ACC112 (cell line): ENCODE measurements around the gene LYRM2.
"Not testable (repeated sequence)": the region's sequence is repeated elsewhere in the genome, so short reads cannot be mapped to it uniquely, and the experiment has no call there.

ENCODE experiments used
- H2AFZ ChIP-seq: fragments of 200-600 bp; sonication (generic); one replicate; pipeline ENCODE4 v1.6.0; 2017; ENCODE audit warnings: antibody characterized with exemption, low read length; ENCODE audit not compliant: unreplicated experiment
- H3K27ac ChIP-seq: fragments of 200-600 bp; sonication (generic); 2 replicates; pipeline ENCODE4 v1.5.1; 2014; ENCODE audit warnings: low read depth, mild to moderate bottlenecking, antibody characterized with exemption, low read length, moderate library complexity
- H3K27me3 ChIP-seq: fragments of 200-600 bp; sonication (generic); 2 replicates; pipeline ENCODE4 v1.6.1; 2014; ENCODE audit warnings: mild to moderate bottlenecking, antibody characterized with exemption, low read length, moderate library complexity, mixed read lengths; ENCODE audit not compliant: insufficient read depth
- H3K36me3 ChIP-seq: fragments of 200-600 bp; sonication (generic); 2 replicates; pipeline ENCODE4 v1.6.1; 2016; ENCODE audit warnings: mild to moderate bottlenecking, antibody characterized with exemption, low read length, moderate library complexity, mixed read lengths; ENCODE audit not compliant: insufficient read depth
- H3K4me1 ChIP-seq: fragments of 200-600 bp; sonication (generic); one replicate; pipeline ENCODE4 v1.6.1; 2016; ENCODE audit warnings: low read length, mixed read lengths; ENCODE audit not compliant: insufficient read depth, unreplicated experiment, control insufficient read depth
- H3K4me3 ChIP-seq: fragments of 200-600 bp; sonication (generic); 2 replicates; pipeline ENCODE4 v1.5.1; 2014; ENCODE audit warnings: mild to moderate bottlenecking, low read depth, low read length
- H3K79me2 ChIP-seq: fragments of 200-600 bp; sonication (generic); one replicate; pipeline ENCODE4 v1.6.0; 2016; ENCODE audit warnings: low read length; ENCODE audit not compliant: control insufficient read depth, unreplicated experiment, insufficient read depth

Gene LYRM2

GRCh38 chr6:89644864-89645263, 6.3 kb upstream of the LYRM2 start:
- Histone ChIP-seq H3K4me1 (peaks cover under 1% of the 10 kb centered on the region), H3K27ac (no peak overlapping the region), H3K79me2 (no peaks in the 10 kb centered on the region), H3K27me3 (no peaks in the 10 kb centered on the region), H3K4me3 (no peak overlapping the region), H3K36me3 (peaks cover 5% of the 10 kb centered on the region; the same call in 1 of the 2 replicates), H2AFZ (no peak overlapping the region)

- Histone ChIP-seq H3K4me1 (peaks cover 8% of the 10 kb centered on the region), H3K27me3 (no peaks in the 10 kb centered on the region), H3K27ac (no peak overlapping the region), H3K4me3 (no peak overlapping the region), H3K36me3 (peaks cover 5% of the 10 kb centered on the region; the same call in 1 of the 2 replicates), H2AFZ (no peak overlapping the region), H3K79me2 (peaks cover 3% of the 10 kb centered on the region)
Measured at GRCh38 chr6:89643406-89643805, 4.9 kb upstream of the LYRM2 start.

- H3K36me3 ChIP-seq, result peaks cover 5% of the 10 kb centered on the region; the same call in 1 of the 2 replicates
- no peaks in the 10 kb centered on the region for H3K27me3 ChIP-seq
- H3K27ac ChIP-seq, result no peak overlapping the region
- H3K79me2 ChIP-seq, result peaks cover 5% of the 10 kb centered on the region
- no peak overlapping the region for H2AFZ ChIP-seq
- H3K4me1 ChIP-seq, result peaks cover 8% of the 10 kb centered on the region
- no peak overlapping the region for H3K4me3 ChIP-seq
Measured at GRCh38 chr6:89642956-89643355, 4.4 kb upstream of the LYRM2 start.

GRCh38 chr6:89641581-89641980, 3.0 kb upstream of the LYRM2 start:
- H2AFZ ChIP-seq, H3K27me3 ChIP-seq, H3K4me3 ChIP-seq, H3K27ac ChIP-seq, H3K36me3 ChIP-seq: not testable (repeated sequence)
- Histone ChIP-seq H3K4me1 (peaks cover 14% of the 10 kb centered on the region), H3K79me2 (peaks cover 12% of the 10 kb centered on the region)

GRCh38 chr6:89640804-89641203, 2.3 kb upstream of the LYRM2 start:
- no peak overlapping the region for H3K4me3 ChIP-seq
- peaks cover 14% of the 10 kb centered on the region for H3K4me1 ChIP-seq
- no peak overlapping the region for H2AFZ ChIP-seq
- H3K27me3 ChIP-seq, result no peaks in the 10 kb centered on the region
- peaks cover 9% of the 10 kb centered on the region; the same call in 1 of the 2 replicates for H3K36me3 ChIP-seq
- H3K27ac ChIP-seq, result no peak overlapping the region
- peaks cover 12% of the 10 kb centered on the region for H3K79me2 ChIP-seq

- peak overlapping the region; percentile 83 for H2AFZ ChIP-seq
- H3K4me3 ChIP-seq, result peak overlapping the region; percentile 82
- H3K36me3 ChIP-seq, result peaks cover 10% of the 10 kb centered on the region
- H3K27me3 ChIP-seq, result no peaks in the 10 kb centered on the region
- H3K4me1 ChIP-seq, result peaks cover 14% of the 10 kb centered on the region
- peaks cover 12% of the 10 kb centered on the region for H3K79me2 ChIP-seq
- peak overlapping the region; percentile 79 for H3K27ac ChIP-seq
Measured at GRCh38 chr6:89637960-89638319, 607 bp downstream of the LYRM2 start.

GRCh38 chr6:89636412-89636811, 2.1 kb downstream of the LYRM2 start:
- Histone ChIP-seq H3K79me2 (peaks cover 12% of the 10 kb centered on the region), H3K4me1 (peaks cover 14% of the 10 kb centered on the region)
- not testable (repeated sequence) for H2AFZ ChIP-seq, H3K27me3 ChIP-seq, H3K4me3 ChIP-seq, H3K27ac ChIP-seq, H3K36me3 ChIP-seq

GRCh38 chr6:89630488-89630887, 8.1 kb downstream of the LYRM2 start:
- H2AFZ ChIP-seq, result no peak overlapping the region
- no peaks in the 10 kb centered on the region for H3K79me2 ChIP-seq
- no peak overlapping the region for H3K27ac ChIP-seq
- H3K27me3 ChIP-seq, result no peaks in the 10 kb centered on the region
- H3K36me3 ChIP-seq, result no peaks in the 10 kb centered on the region; the same call in 1 of the 2 replicates
- H3K4me3 ChIP-seq, result no peak overlapping the region
- H3K4me1 ChIP-seq, result no peaks in the 10 kb centered on the region

- H2AFZ ChIP-seq, result no peak overlapping the region
- no peaks in the 10 kb centered on the region for H3K27me3 ChIP-seq
- H3K4me1 ChIP-seq, result no peaks in the 10 kb centered on the region
- no peaks in the 10 kb centered on the region for H3K36me3 ChIP-seq
- no peak overlapping the region for H3K27ac ChIP-seq
- no peak overlapping the region for H3K4me3 ChIP-seq
- H3K79me2 ChIP-seq, result no peaks in the 10 kb centered on the region
Measured at GRCh38 chr6:89623749-89624148, 14.8 kb downstream of the LYRM2 start.

GRCh38 chr6:89619567-89619966, 19.0 kb downstream of the LYRM2 start:
- no peaks in the 10 kb centered on the region for H3K4me1 ChIP-seq
- no peak overlapping the region for H3K27ac ChIP-seq
- H3K27me3 ChIP-seq, result no peaks in the 10 kb centered on the region
- no peaks in the 10 kb centered on the region for H3K36me3 ChIP-seq
- H2AFZ ChIP-seq, result no peak overlapping the region
- H3K79me2 ChIP-seq, result no peaks in the 10 kb centered on the region
- no peak overlapping the region for H3K4me3 ChIP-seq

GRCh38 chr6:89618026-89618425, 20.5 kb downstream of the LYRM2 start:
- no peaks in the 10 kb centered on the region for H3K27me3 ChIP-seq
- no peaks in the 10 kb centered on the region for H3K4me1 ChIP-seq
- no peak overlapping the region for H2AFZ ChIP-seq
- no peaks in the 10 kb centered on the region for H3K36me3 ChIP-seq
- H3K4me3 ChIP-seq, result no peak overlapping the region
- H3K79me2 ChIP-seq, result no peaks in the 10 kb centered on the region
- H3K27ac ChIP-seq, result no peak overlapping the region
